Measurements from ENCODE around the gene CITED2.

Gene CITED2

GRCh38 chr6:139381216-139381865, 6.9 kb upstream of the CITED2 start:
- no peak for DNase-seq (ENCODE audit: low spot score)

DNA sequence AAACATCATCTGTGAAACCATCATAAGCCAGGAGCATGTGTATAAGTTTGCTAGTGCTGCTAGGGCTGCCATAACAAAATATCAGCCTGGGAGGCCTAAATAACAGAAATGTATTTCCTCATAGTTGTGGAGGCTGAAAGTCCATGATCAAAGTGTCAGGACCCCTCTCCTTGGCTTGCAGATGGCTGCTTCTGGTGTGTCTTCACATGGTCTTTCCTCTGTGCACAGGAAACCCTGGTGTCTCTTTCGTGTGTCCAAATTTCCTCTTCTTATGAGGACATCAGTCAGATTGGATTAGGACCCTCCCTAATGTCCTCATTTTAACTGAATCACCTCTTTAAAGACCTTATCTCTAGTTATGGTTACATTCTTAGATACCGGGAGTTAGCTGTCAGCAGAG, 6.2 kb upstream of the CITED2 start:
- DNase-seq (ENCODE audit: low spot score), result no peak

DNA sequence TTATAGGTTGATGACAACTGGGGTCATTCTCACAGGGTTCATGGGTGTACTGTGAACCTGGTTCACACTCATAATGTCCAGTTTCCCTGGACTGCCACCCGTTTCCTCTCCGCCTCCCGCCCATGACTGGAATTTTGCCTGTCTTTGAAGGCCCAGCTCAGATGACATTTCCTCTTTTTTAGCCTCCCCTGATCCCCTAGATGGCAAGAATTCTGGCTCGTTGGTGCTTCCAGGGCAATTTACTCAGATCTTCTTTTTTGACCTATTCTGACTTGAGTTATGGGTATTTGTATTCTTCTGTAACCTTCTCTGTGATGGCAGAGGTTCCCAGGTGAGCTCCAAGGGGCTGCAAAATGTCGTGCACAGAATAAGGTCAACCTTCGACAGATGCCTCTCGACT, 5.7 kb upstream of the CITED2 start:
- DNase-seq (ENCODE audit: low spot score), result no peak

DNA sequence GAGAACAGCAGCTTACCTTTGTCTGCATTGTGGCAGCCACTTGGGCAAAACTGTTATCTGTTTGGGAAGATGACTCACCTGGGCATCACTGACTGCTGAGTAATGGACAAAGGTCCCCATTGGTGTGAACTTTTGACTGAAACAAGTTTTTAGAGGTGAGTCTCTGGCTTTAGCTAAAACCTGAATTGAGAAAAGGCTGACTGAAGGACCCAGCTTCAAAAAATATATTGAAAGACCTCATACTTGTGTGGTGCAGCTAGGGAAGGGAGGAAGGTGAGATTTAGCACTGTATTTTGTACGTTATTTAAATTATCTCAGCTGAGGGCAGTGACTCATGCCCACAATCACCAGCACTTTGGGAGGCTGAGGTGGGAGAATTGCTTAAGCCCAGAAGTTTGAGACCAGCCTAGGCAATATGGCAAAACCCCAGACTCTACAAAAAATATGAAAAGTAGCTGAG, 4.5 kb upstream of the CITED2 start:
- DNase-seq (ENCODE audit: low spot score), result peak; percentile 32

DNA sequence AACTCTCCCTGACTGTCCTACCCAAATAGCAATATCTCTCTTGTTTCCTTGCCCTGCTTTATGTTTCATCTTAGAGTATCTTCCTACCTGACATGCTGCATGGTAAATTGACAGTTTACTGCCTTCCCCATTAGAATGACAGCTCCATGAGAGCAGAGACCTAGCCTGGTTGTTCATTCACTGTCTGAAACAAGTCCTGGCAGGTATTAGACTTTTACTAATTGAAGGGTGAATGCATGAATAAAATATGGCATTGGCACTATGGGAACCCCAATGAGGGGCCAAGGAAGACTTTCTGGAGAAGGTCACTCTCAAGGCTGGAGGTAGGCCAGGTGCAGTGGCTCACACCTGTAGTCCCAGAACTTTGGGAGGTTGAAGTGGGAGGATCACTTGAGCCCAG, 3.8 kb upstream of the CITED2 start:
- DNase-seq (ENCODE audit: low spot score), result no peak

DNA sequence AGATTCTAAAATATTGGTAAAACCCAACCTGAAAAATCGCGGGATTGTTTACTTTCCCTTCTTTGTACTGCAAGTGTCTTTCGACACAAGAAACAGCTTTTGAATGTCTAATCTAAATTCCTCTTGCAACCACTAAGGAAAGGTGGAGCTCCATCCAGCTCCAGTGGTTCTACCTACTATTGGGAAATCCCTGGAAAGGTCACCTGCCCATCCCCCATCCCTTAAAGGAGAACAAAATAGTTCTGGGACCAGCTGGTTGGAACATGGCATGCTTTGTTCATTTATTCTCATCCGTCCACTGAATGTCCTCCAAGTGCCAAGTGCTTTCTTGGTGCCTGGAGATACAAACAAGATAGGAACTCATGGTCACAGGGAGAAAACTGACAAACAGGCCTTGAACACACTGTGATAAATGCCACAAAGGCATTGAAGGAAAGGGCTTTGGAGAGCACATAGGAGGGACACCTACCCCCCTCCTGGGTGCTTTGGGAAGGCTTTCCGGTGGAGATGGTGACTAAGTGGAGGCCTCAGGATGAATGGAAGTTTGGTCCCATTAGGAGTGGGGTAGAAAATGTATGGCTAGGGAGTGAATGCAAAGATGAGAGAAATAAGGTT, 2.3 kb upstream of the CITED2 start:
- no peak for DNase-seq (ENCODE audit: low spot score)

DNA sequence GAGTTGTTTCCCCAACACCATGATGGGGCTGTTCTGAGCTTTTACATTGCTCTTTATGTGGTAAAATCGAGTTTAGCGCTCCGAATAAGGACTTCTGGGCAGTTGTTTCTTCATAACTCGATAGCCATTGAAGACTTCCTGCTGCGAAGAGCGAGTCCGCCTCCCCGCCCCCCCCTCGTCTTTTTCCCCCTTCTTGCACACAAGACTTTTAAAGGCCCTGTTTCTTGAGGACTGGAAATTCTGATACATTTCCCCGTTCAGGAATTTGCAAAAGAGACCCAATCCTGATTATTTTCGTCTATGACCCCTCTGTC, 1.5 kb upstream of the CITED2 start:
- no peak for DNase-seq (ENCODE audit: low spot score)

DNA sequence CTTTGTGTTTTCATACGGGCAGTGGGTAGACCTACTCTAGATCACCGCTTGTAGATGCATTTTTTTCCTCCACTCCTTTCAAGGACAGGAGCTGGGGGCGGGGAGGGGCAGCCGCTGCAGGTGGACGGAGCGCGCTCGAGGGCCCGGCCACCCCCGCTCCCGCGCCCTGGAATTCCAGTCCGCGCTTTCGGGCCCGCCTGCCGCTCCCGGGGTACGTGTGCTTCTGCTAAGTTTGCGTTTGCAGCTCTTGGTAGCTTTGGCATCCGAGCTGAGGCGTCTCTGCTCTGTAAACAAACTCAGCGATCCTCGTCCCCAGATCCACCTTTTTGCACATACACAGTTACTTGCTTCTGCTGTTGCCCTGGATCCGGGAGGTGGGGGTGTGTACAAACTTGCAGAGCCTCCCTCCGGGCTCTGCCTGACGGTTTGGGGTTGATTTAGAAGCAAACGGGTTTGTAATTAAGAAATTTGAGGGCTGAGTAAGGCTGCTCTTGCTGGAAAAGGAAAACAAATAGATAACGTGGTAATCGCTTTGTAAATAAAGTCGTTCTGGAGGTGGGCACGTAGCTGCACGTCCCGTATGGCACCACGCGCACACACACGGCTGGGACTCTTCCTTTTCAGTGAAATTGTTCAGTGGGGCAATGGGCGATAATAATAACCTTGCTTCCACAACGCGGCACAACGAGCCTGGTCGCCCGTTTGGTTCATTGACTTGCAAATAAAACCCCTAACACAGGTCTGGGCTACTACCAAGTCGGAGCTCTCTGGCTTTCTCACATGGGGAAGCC, 973 bp upstream of the CITED2 start:
- peak; percentile 88 for DNase-seq (ENCODE audit: low spot score)

GRCh38 chr6:139373928-139374356, 506 bp downstream of the CITED2 start:
- no peak for DNase-seq (ENCODE audit: low spot score)

- peak; percentile 79 for DNase-seq (ENCODE audit: low spot score)
Observed at GRCh38 chr6:139373154-139373927, 1.1 kb downstream of the CITED2 start.

DNA sequence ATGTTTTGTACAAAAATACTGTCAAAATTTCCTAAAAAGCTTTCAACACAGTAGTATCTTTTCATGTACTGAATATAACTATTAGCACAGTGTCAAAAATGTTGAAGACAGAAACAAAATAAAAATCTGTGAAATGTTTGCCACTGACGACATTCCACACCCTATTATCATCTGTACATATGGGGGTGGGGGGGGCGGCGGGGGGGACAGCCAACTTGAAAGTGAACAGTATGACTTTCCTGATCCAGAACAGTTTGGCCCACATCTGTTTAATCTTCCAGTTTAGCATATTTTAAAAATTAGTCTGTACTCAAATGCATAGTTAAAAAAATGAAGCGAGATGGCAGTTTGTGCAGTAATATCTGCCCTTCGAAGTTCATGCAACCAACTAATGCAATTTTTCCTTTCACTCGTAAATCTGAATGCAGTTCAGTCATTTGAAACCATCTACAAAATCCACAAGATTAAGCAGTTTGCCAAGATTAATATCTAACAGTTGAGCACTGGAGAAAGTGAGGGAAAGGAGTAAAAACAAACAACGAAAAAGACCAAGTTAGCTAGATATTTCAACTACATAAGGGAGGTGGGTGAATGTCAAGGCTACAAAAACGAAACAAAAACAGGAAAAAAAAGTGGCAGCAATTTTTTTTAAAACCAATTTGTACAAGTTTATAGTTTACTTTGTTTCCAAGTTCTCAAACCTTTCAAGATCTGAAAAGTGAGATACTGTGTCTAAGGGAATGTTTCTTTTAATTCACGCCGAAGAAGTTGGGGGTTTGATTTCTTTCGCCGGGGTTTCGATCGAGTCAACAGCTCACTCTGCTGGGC, 1.9 kb downstream of the CITED2 start:
- no peak for DNase-seq (ENCODE audit: low spot score)

GRCh38 chr6:139371421-139372203, 2.8 kb downstream of the CITED2 start:
- DNase-seq (ENCODE audit: low spot score), result no peak

- DNase-seq (ENCODE audit: low spot score), result no peak
Observed at GRCh38 chr6:139370999-139371345, 3.5 kb downstream of the CITED2 start.

- no peak for DNase-seq (ENCODE audit: low spot score)
Observed at GRCh38 chr6:139370283-139370998, 4.0 kb downstream of the CITED2 start.

DNA sequence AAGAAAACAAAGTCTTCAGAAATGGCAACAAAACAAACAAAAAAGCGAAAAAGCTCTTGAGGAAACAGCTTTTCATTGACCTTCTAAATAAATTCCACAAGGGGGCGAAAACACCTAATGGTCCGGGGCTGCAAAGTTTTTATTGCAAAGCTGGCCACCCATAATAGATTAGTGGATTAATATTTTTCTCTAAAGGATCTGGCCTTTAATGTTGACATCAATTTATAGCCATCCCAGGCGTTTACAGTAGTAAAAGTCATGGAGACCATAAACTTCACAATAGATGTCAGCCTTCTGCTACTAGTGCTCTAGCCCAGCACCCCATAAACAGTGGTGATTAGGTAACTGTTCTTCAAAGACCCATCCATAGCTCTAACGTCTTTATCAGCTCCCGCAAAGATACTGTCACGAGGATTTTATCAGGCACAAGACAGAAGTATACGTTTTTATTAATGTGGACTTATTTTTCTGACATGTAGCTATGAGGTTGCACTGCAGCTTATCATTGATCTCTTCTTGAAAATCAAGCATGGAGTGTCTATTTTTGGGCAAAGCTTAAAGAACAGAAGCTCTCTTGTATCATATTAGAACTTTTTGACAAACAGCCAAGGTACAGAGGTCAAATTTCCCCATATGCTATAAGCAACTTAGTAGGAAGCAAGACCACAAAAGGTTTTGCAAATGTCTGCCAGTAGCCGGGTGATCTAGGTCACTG, 4.7 kb downstream of the CITED2 start:
- DNase-seq (ENCODE audit: low spot score), result peak; percentile 57

- DNase-seq (ENCODE audit: low spot score), result no peak
Observed at GRCh38 chr6:139369068-139369467, 5.4 kb downstream of the CITED2 start.

GRCh38 chr6:139368661-139369060, 5.8 kb downstream of the CITED2 start:
- DNase-seq (ENCODE audit: low spot score), result no peak

DNA sequence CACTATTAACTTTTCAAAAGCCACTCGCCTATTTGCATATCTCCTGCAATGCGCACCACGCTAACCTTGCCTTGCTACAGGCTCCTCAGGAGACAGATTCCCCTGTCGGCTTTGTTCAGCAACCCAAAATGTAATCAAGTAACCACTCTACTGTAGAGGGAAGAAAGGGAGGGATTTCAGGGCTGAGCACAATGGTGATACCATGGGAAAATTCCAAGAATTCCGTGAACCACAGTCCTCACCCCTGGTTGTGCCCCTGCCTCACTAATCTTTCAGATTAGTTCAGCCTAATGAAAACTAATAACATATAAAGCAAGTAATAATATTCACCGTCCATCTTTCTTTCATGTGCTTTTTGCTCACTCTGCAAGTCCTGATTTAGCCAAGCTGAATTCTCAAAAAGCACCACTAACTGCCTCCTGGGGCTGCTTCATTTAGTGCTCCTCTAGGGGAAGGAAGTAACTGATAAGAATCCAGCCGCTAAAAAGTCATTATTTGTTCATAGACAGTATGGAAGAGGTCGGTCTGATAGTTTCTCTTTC, 6.6 kb downstream of the CITED2 start:
- no peak for DNase-seq (ENCODE audit: low spot score)

DNA sequence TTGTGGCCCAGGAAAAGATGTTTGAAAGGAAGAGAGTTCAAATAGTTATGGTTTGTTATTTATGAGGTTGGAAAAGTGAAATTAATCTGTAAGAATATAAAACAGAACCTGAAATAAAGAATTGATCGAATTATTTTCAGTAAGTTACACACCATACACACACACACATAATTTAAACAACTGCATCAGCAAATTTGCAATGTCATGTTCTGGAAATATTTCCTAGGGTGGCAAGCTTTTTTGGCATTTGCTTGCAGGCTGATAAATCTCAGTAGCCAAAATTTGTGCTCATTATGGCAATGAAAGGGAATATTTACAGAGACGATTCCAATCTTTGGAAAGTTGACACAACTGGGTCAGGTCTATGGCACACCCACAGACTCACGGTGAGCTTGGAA, 9.5 kb downstream of the CITED2 start:
- DNase-seq (ENCODE audit: low spot score), result no peak

Measured in activated CD4-positive, alpha-beta T cell treated with anti-CD3 and anti-CD28 coated beads, Interleukin-2, Interleukin-4, amounts not matched to agents 100 ng/mL and 50 ng/mL, durations not matched to agents 16 hours and 8 hours (primary cell).